Activated naive CD4-positive, alpha-beta T cell (primary cell): ENCODE results near the gene RXRA.

Source experiments
- DNase-seq, 4 experiments: peaks; one replicate each; lab custom pipeline; 2025; lab: John Stamatoyannopoulos, UW

The RXRA gene

GRCh38 chr9:134452728-134453127 is 126.5 kb downstream of the RXRA start:
- no peak for DNase-seq

GRCh38 chr9:134453776-134454475 is 127.7 kb downstream of the RXRA start:
- DNase-seq, result no peak

GRCh38 chr9:134454476-134454857 is 128.2 kb downstream of the RXRA start:
- DNase-seq, result no peak

- DNase-seq, result no peak
Measured at GRCh38 chr9:134455021-134455471, 128.8 kb downstream of the RXRA start.

- DNase-seq, result no peak
Measured at GRCh38 chr9:134455537-134455933, 129.3 kb downstream of the RXRA start.

- peak in 2 of 4 experiments; percentile 61 to 68 for DNase-seq
Measured at GRCh38 chr9:134455934-134456755, 129.9 kb downstream of the RXRA start.

- DNase-seq, result no peak
Measured at GRCh38 chr9:134456756-134457305, 130.6 kb downstream of the RXRA start.

GRCh38 chr9:134457321-134458206 is 131.3 kb downstream of the RXRA start:
- no peak for DNase-seq

- no peak for DNase-seq
Measured at GRCh38 chr9:134458207-134459108, 132.2 kb downstream of the RXRA start.

- no peak for DNase-seq
Measured at GRCh38 chr9:134459164-134459563, 132.9 kb downstream of the RXRA start.

GRCh38 chr9:134459573-134459972 is 133.3 kb downstream of the RXRA start:
- no peak for DNase-seq

- no peak for DNase-seq
Measured at GRCh38 chr9:134460206-134460605, 134.0 kb downstream of the RXRA start.

GRCh38 chr9:134460896-134461295 is 134.6 kb downstream of the RXRA start:
- DNase-seq, result no peak

GRCh38 chr9:134461426-134461982 is 135.2 kb downstream of the RXRA start:
- no peak for DNase-seq

- no peak for DNase-seq
Measured at GRCh38 chr9:134462318-134462717, 136.1 kb downstream of the RXRA start.

- no peak for DNase-seq
Measured at GRCh38 chr9:134463280-134463679, 137.0 kb downstream of the RXRA start.

- no peak for DNase-seq
Measured at GRCh38 chr9:134466869-134467616, 140.8 kb downstream of the RXRA start.

- no peak for DNase-seq
Measured at GRCh38 chr9:134468358-134468757, 142.1 kb downstream of the RXRA start.

- no peak for DNase-seq
Measured at GRCh38 chr9:134469041-134469875, 143.0 kb downstream of the RXRA start.
